PC-9 (cell line): ENCODE measurements around the gene COL20A1. TPM values are rescaled to one million over a fixed set of nuclear protein-coding genes. Genes with fewer than 3 reads are reported as not detected.
"Not testable (repeated sequence)": the region's sequence is repeated elsewhere in the genome, so short reads cannot be mapped to it uniquely, and the experiment has no call there.

Experiments
- BruUV-seq: library from RNA; stranded (reverse); fragments of 400-500 nt; replicated peaks from 2 replicates; lab custom pipeline; 2021; lab: Mats Ljungman, UMichigan
- CTCF ChIA-PET: fragments of 300-600 bp; sonication (Branson Sonifier 250); formaldehyde crosslinking; loops from one replicate; lab custom pipeline; 2022; ENCODE audit warnings: antibody characterized with exemption; lab: Charles Lee
- POLR2A ChIA-PET: fragments of 300-600 bp; sonication (Branson Sonifier 250); formaldehyde crosslinking; loops from one replicate; lab custom pipeline; 2022; ENCODE audit warnings: antibody characterized with exemption; ENCODE audit not compliant: unreplicated experiment; lab: Charles Lee
- DNase-seq, 2 experiments: peaks; one replicate each; pipeline versions ENCODE4 v3.0.0 to v3.0.0-alpha.2; 2015 to 2022; ENCODE audit warnings: mixed read lengths in 1 of 2
- H2AFZ ChIP-seq: fragments of 200-600 bp; sonication (generic); 2 replicates; pipeline ENCODE4 v1.8.1; 2017; ENCODE audit warnings: antibody characterized with exemption
- H3F3A ChIP-seq: fragments of 200-600 bp; sonication (generic); 2 replicates; pipeline ENCODE4 v1.8.1; 2017; ENCODE audit warnings: antibody characterized with exemption, mild to moderate bottlenecking, low read depth; ENCODE audit not compliant: insufficient read depth
- H3K27ac ChIP-seq: fragments of 200-600 bp; sonication (generic); 2 replicates; pipeline ENCODE4 v1.6.1; 2016; ENCODE audit warnings: mixed run types
- H3K27me3 ChIP-seq: fragments of 200-600 bp; sonication (generic); 2 replicates; pipeline ENCODE4 v1.6.1; 2016; ENCODE audit warnings: low read depth, mixed run types; ENCODE audit not compliant: insufficient read depth
- H3K36me3 ChIP-seq: fragments of 200-600 bp; sonication (generic); 2 replicates; pipeline ENCODE4 v1.6.1; 2016; ENCODE audit warnings: low read depth, mixed run types
- H3K4me1 ChIP-seq: fragments of 200-600 bp; sonication (generic); replicated peaks from 2 replicates; pipeline ENCODE4 v1.6.1; 2016; ENCODE audit warnings: mixed run types; ENCODE audit not compliant: insufficient read depth
- H3K4me2 ChIP-seq: fragments of 200-600 bp; sonication (generic); 2 replicates; pipeline ENCODE4 v1.6.1; 2017; ENCODE audit warnings: mixed run types
- H3K4me3 ChIP-seq: fragments of 200-600 bp; sonication (generic); 2 replicates; pipeline ENCODE4 v1.6.1; 2016; ENCODE audit warnings: mixed run types
- H3K79me2 ChIP-seq: fragments of 200-600 bp; sonication (generic); 2 replicates; pipeline ENCODE4 v1.6.1; 2017; ENCODE audit warnings: low read depth, mixed run types
- H3K9me2 ChIP-seq: fragments of 200-600 bp; sonication (generic); 2 replicates; pipeline ENCODE4 v1.8.1; 2017; ENCODE audit warnings: mild to moderate bottlenecking; ENCODE audit not compliant: insufficient read depth
- H3K9me3 ChIP-seq: fragments of 200-600 bp; sonication (generic); 2 replicates; pipeline ENCODE4 v1.8.1; 2016; ENCODE audit warnings: low read depth; ENCODE audit not compliant: insufficient read depth
- H4K20me1 ChIP-seq: fragments of 200-600 bp; sonication (generic); 2 replicates; pipeline ENCODE4 v1.8.1; 2017; ENCODE audit not compliant: insufficient read depth
- CTCF ChIP-seq: fragments of 200-600 bp; sonication (generic); conservative IDR thresholded peaks from 2 replicates; pipeline ENCODE4 v1.6.1; 2017; ENCODE audit warnings: mixed run types, antibody characterized with exemption, mild to moderate bottlenecking, moderate library complexity
- EZH2 ChIP-seq: fragments of 200-600 bp; sonication (generic); IDR thresholded peaks from 2 replicates; pipeline ENCODE4 v1.8.0; 2017; ENCODE audit warnings: antibody characterized with exemption, low read depth
- intact Hi-C: fragments of 100-400 bp; cut with micrococcal nuclease; formaldehyde crosslinking; loops from one replicate; pipeline ENCODE4 v1.10.0; 2022; ENCODE audit not compliant: unreplicated experiment
- total RNA-seq: library from RNA; stranded (reverse); gene quantifications from 2 replicates; pipeline ENCODE4 v1.2.3, GENCODE V29; 2021

COL20A1 gene
- total RNA-seq, 1 experiment from 2014 or later: not detected

- Histone ChIP-seq H3K9me2 (no peaks in the 10 kb centered on the region), H3K4me3 (no peak overlapping the region), H3F3A (no peaks in the 10 kb centered on the region), H3K4me2 (no peak overlapping the region), H3K79me2 (no peaks in the 10 kb centered on the region), H2AFZ (no peak overlapping the region), H4K20me1 (no peaks in the 10 kb centered on the region), H3K36me3 (no peaks in the 10 kb centered on the region), H3K27me3 (peaks cover 69% of the 10 kb centered on the region), H3K4me1 (peaks cover 12% of the 10 kb centered on the region; the same call in 1 of the 2 replicates), H3K9me3 (no peaks in the 10 kb centered on the region), H3K27ac (no peak overlapping the region)
- no peak for DNase-seq
- CTCF ChIA-PET: no interaction called here
- POLR2A ChIA-PET: no interaction called here
- intact Hi-C loops: no loop called here
- no TSS peak for BruUV-seq
- TF ChIP-seq EZH2: no peak
- no peak for TF ChIP-seq CTCF
Observed at GRCh38 chr20:63333241-63333836, 40.4 kb downstream of the COL20A1 start.

GRCh38 chr20:63334356-63334755, 41.4 kb downstream of the COL20A1 start:
- Histone ChIP-seq H3K36me3 (no peaks in the 10 kb centered on the region), H3K27me3 (peaks cover 77% of the 10 kb centered on the region), H3K27ac (no peak overlapping the region), H2AFZ (no peak overlapping the region), H3F3A (peaks cover under 1% of the 10 kb centered on the region; the same call in 1 of the 2 replicates), H3K4me1 (peaks cover 12% of the 10 kb centered on the region; the same call in 1 of the 2 replicates), H3K4me2 (no peak overlapping the region), H3K79me2 (no peaks in the 10 kb centered on the region), H3K4me3 (no peak overlapping the region), H3K9me3 (no peaks in the 10 kb centered on the region), H4K20me1 (no peaks in the 10 kb centered on the region), H3K9me2 (no peaks in the 10 kb centered on the region)
- TF ChIP-seq CTCF (no peak), EZH2 (no peak)
- intact Hi-C loops: no loop called here
- DNase-seq: no peak
- ChIA-PET POLR2A (no interaction called here), CTCF (no interaction called here)
- no TSS peak for BruUV-seq

DNA sequence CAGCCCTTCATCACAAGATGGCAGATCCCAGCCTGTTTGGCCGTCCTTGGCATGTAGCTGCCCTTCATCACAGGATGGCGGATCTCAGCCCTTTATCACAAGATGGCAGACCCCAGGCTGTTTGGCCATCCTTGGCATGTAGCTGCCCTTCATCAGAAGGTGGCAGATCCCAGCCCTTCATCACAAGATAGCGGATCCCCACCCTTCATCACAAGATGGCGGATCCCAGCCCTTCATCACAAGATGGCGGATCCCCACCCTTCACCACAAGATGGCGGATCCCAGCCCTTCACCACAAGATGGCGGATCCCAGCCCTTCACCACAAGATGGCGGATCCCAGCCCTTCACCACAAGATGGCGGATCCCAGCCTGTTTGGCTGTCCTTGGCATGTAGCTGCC, 42.1 kb downstream of the COL20A1 start:
- not testable (repeated sequence) for H3K79me2 ChIP-seq

DNA sequence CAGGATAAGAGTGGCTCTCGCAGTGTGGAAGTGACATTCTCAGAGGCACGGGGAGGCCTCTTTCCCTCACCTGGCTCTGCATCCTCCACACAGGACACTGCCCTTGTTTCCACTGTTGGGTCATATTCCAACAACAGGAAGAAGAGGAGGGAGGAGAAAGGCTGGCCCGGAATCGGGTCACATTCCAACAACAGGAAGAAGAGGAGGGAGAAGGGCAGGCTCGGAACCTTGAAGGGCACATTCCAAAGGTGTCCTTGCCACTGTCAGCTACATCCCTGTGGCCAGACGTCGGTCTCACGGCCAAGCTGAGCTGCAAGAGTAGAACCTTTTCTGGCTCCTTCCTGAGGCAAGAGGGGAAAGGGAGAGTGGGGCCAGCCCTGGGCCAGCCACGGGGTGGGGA, 42.7 kb downstream of the COL20A1 start:
- H3K9me3 ChIP-seq: peaks cover 6% of the 10 kb centered on the region; the same call in 1 of the 2 replicates
- H3K4me1 ChIP-seq: peaks cover 7% of the 10 kb centered on the region; the same call in 1 of the 2 replicates
- H4K20me1 ChIP-seq: no peaks in the 10 kb centered on the region
- intact Hi-C loops: no loop called here
- BruUV-seq: no TSS peak
- no peaks in the 10 kb centered on the region for H3K36me3 ChIP-seq
- H3K9me2 ChIP-seq: no peaks in the 10 kb centered on the region
- TF ChIP-seq EZH2: no peak
- TF ChIP-seq CTCF: no peak
- no peak for DNase-seq
- CTCF ChIA-PET: no interaction called here
- no peak overlapping the region for H3K4me2 ChIP-seq
- H3K79me2 ChIP-seq: no peaks in the 10 kb centered on the region
- H3K27me3 ChIP-seq: peaks cover 81% of the 10 kb centered on the region
- no peak overlapping the region for H3K27ac ChIP-seq
- H3F3A ChIP-seq: peaks cover 11% of the 10 kb centered on the region
- POLR2A ChIA-PET: no interaction called here
- no peak overlapping the region for H3K4me3 ChIP-seq
- H2AFZ ChIP-seq: no peak overlapping the region

More for the DNA sequence above, 42.1 kb downstream of the COL20A1 start:
- Histone ChIP-seq H3K4me1 (peaks cover 12% of the 10 kb centered on the region; the same call in 1 of the 2 replicates), H3K27me3 (peaks cover 74% of the 10 kb centered on the region)
- H3K36me3 ChIP-seq, H2AFZ ChIP-seq, DNase-seq, H3K27ac ChIP-seq, H3K4me3 ChIP-seq, H3F3A ChIP-seq, H4K20me1 ChIP-seq, CTCF ChIA-PET, intact Hi-C loops, BruUV-seq, H3K9me2 ChIP-seq, H3K4me2 ChIP-seq, POLR2A ChIA-PET, H3K9me3 ChIP-seq: not testable (repeated sequence)
